ENCODE data around the gene SEZ6L2. TPM values are rescaled to one million over a fixed set of nuclear protein-coding genes. Genes with fewer than 3 reads are reported as not detected.

Gene SEZ6L2
- total RNA-seq, 1 experiment from 2014 or later, result 44.7 TPM

GRCh38 chr16:29844575-29845331 is 54.6 kb downstream of the SEZ6L2 start:
- H2AFZ ChIP-seq (ENCODE audit: low read length), result no peak overlapping the region
- H3K56ac ChIP-seq (ENCODE audit: insufficient read length, low read depth, low read length), result no peak overlapping the region
- no peaks in the 10 kb centered on the region for H3K4me1 ChIP-seq (ENCODE audit: insufficient read depth, low read length)
- Mint-ChIP-seq H3K9me3 (no peaks in the 10 kb centered on the region), H3K4me1 (peaks cover 5% of the 10 kb centered on the region in 2 experiments), H3K27ac (peak overlapping the region in 1 of 3 experiments; percentile 18; a peak in 2 of 7 replicates), H3K36me3 (ENCODE audit: insufficient read depth in 1 of 3, low read depth in 3 of 3) (peaks cover 0 to 5% (median 0%) of the 10 kb centered on the region in 3 experiments; a peak in 2 of 7 replicates), H3K27me3 (ENCODE audit: low read depth) (no peaks in the 10 kb centered on the region), H3K4me3 (no peak overlapping the region)
- H3K4ac ChIP-seq (ENCODE audit: low read depth, low read length), result no peak overlapping the region
- no peak overlapping the region for H2BK12ac ChIP-seq (ENCODE audit: insufficient read length, low read depth, low read length)
- H2BK5ac ChIP-seq (ENCODE audit: insufficient read length, low read length), result no peak overlapping the region
- H3K27me3 ChIP-seq (ENCODE audit: insufficient read depth, low read length), result no peaks in the 10 kb centered on the region
- H3T11ph ChIP-seq (ENCODE audit: low read length), result no peak overlapping the region
- no peak overlapping the region for H3K4me2 ChIP-seq (ENCODE audit: insufficient read depth, insufficient read length, low read length)
- H3K14ac ChIP-seq (ENCODE audit: insufficient read depth, low read length), result no peak overlapping the region; the same call in 1 of the 2 replicates
- H3K23me2 ChIP-seq (ENCODE audit: insufficient read length, low read depth, low read length, poor library complexity, severe bottlenecking), result no peaks in the 10 kb centered on the region
- no peak overlapping the region for H2BK20ac ChIP-seq (ENCODE audit: low read depth, low read length, poor library complexity, severe bottlenecking)
- H4K5ac ChIP-seq (ENCODE audit: insufficient read length, low read depth, low read length), result no peak overlapping the region
- H3K79me1 ChIP-seq (ENCODE audit: insufficient read depth, low read depth, low read length, poor library complexity, severe bottlenecking), result no peaks in the 10 kb centered on the region
- H2AK5ac ChIP-seq (ENCODE audit: insufficient read length, low read length), result no peak overlapping the region
- no peaks in the 10 kb centered on the region for H3K9me3 ChIP-seq (ENCODE audit: control insufficient read depth, low read depth, low read length)
- H4K8ac ChIP-seq (replicated peaks; ENCODE audit: insufficient read length, low read depth, low read length), result no peak overlapping the region
- H3K27ac ChIP-seq (ENCODE audit: insufficient read length, low read depth, low read length), result no peak overlapping the region
- no peaks in the 10 kb centered on the region for H3K79me2 ChIP-seq (ENCODE audit: insufficient read depth, low read length)
- H2BK15ac ChIP-seq (ENCODE audit: low read depth, low read length), result no peak overlapping the region
- no peak overlapping the region for H3K23ac ChIP-seq (ENCODE audit: insufficient read length, low read depth, low read length)
- no peak overlapping the region for H3K9ac ChIP-seq (ENCODE audit: extremely low read depth, insufficient read length, low read length)
- no peak for DNase-seq
- H4K91ac ChIP-seq (ENCODE audit: insufficient read length, low read depth, low read length), result no peak overlapping the region
- H3K18ac ChIP-seq (ENCODE audit: insufficient read length, low read depth, low read length), result no peak overlapping the region
- no peak for TF ChIP-seq CTCF (conservative IDR thresholded peaks at IDR 0.05)
- no CpG with 5 or more reads among the region's 28 CpGs for WGBS (ENCODE audit: extremely low coverage, insufficient read length, low lambda C conversion rate)
- H2BK120ac ChIP-seq (ENCODE audit: low read depth, low read length, poor library complexity, severe bottlenecking), result no peak overlapping the region
- no peaks in the 10 kb centered on the region for H4K20me1 ChIP-seq (ENCODE audit: control insufficient read depth, insufficient read depth, insufficient read length)

All from H9 (cell line).